ENCODE results near the gene MVB12A.

DNA sequence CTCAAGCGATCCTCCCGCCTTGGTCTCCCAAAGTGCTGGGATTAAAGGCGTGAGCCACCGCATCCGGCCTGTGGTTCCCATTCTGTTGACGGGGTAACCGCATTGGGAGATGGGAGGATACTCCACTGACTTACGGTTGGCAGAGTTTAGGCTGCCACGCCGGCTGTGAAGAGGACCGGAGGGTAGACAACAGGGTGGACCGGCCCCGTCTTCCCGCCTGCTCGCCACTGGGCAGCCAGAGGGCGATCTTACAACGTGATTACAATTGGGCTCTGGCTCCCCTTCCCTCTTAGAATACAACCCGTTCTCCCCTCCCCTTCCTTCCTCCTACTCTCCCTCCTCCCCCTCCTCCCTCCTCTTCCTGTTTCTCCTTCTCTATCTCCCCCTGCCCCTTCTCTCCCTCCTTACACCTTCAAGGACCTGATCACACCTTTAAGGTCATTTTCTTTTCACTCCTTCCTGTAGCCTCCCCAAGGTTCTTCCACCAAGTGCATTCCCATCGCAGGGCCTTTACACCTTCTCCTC is 24.9 kb upstream of the MVB12A start:
- TF ChIP-seq, protein P1, sequence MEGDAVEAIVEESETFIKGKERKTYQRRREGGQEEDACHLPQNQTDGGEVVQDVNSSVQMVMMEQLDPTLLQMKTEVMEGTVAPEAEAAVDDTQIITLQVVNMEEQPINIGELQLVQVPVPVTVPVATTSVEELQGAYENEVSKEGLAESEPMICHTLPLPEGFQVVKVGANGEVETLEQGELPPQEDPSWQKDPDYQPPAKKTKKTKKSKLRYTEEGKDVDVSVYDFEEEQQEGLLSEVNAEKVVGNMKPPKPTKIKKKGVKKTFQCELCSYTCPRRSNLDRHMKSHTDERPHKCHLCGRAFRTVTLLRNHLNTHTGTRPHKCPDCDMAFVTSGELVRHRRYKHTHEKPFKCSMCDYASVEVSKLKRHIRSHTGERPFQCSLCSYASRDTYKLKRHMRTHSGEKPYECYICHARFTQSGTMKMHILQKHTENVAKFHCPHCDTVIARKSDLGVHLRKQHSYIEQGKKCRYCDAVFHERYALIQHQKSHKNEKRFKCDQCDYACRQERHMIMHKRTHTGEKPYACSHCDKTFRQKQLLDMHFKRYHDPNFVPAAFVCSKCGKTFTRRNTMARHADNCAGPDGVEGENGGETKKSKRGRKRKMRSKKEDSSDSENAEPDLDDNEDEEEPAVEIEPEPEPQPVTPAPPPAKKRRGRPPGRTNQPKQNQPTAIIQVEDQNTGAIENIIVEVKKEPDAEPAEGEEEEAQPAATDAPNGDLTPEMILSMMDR (IDR thresholded peaks at IDR 0.05 in 2 of 3, conservative IDR thresholded peaks at IDR 0.05 in 1 of 3; ENCODE audit: insufficient read depth in 2 of 3, low read depth in 1 of 3, low read length in 3 of 3) = peak; percentile 83 to 88 (median 85)
- TF ChIP-seq, protein P2, sequence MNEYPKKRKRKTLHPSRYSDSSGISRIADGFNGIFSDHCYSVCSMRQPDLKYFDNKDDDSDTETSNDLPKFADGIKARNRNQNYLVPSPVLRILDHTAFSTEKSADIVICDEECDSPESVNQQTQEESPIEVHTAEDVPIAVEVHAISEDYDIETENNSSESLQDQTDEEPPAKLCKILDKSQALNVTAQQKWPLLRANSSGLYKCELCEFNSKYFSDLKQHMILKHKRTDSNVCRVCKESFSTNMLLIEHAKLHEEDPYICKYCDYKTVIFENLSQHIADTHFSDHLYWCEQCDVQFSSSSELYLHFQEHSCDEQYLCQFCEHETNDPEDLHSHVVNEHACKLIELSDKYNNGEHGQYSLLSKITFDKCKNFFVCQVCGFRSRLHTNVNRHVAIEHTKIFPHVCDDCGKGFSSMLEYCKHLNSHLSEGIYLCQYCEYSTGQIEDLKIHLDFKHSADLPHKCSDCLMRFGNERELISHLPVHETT (CRISPR knock-in tag; conservative IDR thresholded peaks at IDR 0.05 in 1 of 2, IDR thresholded peaks at IDR 0.05 in 1 of 2) = no peak
- TF ChIP-seq FOXA3 (CRISPR knock-in tag; conservative IDR thresholded peaks at IDR 0.05 in 1 of 2, IDR thresholded peaks at IDR 0.05 in 1 of 2) (no peak), SPI1 (IDR thresholded peaks at IDR 0.05; ENCODE audit: borderline replicate concordance, low read depth, low read length) (peak; percentile 77; the same call in 1 of the 2 replicates)
